ENCODE measurements around the gene ZNF726.
"Not testable (repeated sequence)": the region's sequence is repeated elsewhere in the genome, so short reads cannot be mapped to it uniquely, and the experiment has no call there.

ZNF726 gene

GRCh38 chr19:23884363-23884762 is 30.3 kb upstream of the ZNF726 start:
- no peak for DNase-seq (ENCODE audit: low spot score)
- no peak for TF ChIP-seq CTCF (IDR thresholded peaks at IDR 0.05; ENCODE audit: extremely low read depth, missing control alignments)

- TF ChIP-seq CTCF (IDR thresholded peaks at IDR 0.05; ENCODE audit: extremely low read depth, missing control alignments) = no peak
- no peak for DNase-seq (ENCODE audit: low spot score)
Observed at GRCh38 chr19:23887642-23888041, 27.0 kb upstream of the ZNF726 start.

- DNase-seq (ENCODE audit: low spot score) = not testable (repeated sequence)
Observed at GRCh38 chr19:23896096-23896495, 18.6 kb upstream of the ZNF726 start.

GRCh38 chr19:23896912-23897311 is 17.8 kb upstream of the ZNF726 start:
- no peak for DNase-seq (ENCODE audit: low spot score)
- TF ChIP-seq CTCF (IDR thresholded peaks at IDR 0.05; ENCODE audit: extremely low read depth, missing control alignments) = no peak

GRCh38 chr19:23901360-23901759 is 13.3 kb upstream of the ZNF726 start:
- no peak for DNase-seq (ENCODE audit: low spot score)
- no peak for TF ChIP-seq CTCF (IDR thresholded peaks at IDR 0.05; ENCODE audit: extremely low read depth, missing control alignments)

GRCh38 chr19:23904406-23904805 is 10.3 kb upstream of the ZNF726 start:
- no peak for TF ChIP-seq CTCF (IDR thresholded peaks at IDR 0.05; ENCODE audit: extremely low read depth, missing control alignments)
- DNase-seq (ENCODE audit: low spot score) = no peak

- no peak for DNase-seq (ENCODE audit: low spot score)
Observed at GRCh38 chr19:23905771-23906170, 8.9 kb upstream of the ZNF726 start.

More at GRCh38 chr19:23905771-23906170, 8.9 kb upstream of the ZNF726 start:
- TF ChIP-seq CTCF (IDR thresholded peaks at IDR 0.05; ENCODE audit: extremely low read depth, missing control alignments) = no peak
